ENCODE data around the gene SARM1.

SARM1 gene

DNA sequence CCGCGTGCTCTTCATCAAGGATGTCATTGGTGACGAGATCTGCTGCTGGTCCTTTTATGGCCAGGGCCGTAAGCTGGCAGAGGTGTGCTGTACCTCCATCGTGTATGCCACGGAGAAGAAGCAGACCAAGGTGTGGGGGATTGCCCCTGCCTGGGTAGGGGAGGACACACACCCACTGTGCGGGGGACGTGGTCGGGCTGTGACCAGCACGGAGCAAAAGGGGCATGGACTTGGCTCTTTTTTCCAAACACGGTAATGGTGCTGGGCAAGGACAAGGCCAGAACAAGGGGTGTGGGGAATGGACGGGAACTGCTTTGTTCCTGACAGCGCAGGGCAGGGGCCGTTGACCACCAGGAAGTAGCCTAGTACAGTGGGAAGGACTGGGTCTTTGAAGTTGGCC, 29.2 kb upstream of the SARM1 start:
- DNase-seq: no peak

DNA sequence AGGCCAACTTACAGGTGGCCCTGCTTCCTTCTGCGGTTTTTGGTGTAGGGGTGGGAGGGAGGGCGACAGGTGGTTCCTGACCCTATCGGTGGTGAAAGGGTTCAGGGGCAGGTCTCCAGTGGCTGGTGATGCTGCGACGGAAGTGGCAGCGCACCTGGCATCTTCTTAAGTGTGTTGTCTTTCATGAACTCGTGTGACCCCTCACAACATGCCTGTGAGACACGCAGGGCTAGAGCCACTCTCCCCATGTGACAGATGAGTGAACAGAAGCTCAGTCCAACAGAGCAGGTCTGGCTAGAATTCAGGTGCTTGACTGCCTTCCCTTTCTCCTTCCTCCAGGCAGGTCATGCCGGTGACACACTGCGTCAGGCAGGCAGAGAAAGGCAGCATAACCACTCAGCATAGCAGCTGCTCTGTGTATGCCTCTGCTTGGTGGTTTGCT, 28.0 kb upstream of the SARM1 start:
- DNase-seq: no peak

DNA sequence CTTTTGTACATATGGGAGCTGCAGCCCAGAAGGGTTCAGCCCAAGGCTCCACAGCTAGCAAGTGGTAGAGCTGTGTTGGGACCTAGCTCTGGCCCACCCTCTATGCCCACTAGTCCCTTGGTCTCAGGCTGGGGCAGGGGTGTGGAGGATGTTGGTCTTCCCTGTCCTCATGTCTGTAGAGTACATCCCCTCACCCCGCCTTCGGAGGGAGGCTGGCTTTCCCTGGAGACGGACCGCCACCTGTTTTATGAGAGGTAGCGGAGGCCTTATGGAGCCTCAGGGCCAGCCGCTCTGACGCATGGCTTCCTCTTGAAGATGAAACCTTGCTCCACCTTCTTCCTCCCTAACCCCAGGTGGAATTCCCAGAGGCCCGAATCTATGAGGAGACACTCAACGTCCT, 27.5 kb upstream of the SARM1 start:
- no peak for DNase-seq

DNA sequence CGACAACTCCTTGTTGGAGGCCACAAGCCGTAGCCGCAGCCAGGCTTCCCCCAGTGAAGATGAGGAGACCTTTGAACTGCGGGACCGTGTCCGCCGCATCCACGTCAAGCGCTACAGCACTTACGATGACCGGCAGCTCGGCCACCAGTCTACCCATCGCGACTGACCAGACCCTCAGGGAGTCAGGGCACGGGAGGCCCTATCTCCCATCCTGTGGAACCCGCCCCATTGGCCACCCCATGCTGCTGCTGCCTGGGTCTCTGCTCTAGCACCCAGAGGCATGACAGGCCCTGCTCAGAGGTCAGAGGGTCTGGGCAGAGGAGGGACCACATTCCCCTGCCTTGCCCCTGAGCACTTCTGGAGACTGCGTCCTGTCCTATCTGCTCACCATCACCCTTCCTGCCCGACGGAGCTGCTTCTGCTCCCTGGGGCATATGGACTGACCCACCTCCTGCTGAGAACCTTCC, 27.0 kb upstream of the SARM1 start:
- DNase-seq: no peak

DNA sequence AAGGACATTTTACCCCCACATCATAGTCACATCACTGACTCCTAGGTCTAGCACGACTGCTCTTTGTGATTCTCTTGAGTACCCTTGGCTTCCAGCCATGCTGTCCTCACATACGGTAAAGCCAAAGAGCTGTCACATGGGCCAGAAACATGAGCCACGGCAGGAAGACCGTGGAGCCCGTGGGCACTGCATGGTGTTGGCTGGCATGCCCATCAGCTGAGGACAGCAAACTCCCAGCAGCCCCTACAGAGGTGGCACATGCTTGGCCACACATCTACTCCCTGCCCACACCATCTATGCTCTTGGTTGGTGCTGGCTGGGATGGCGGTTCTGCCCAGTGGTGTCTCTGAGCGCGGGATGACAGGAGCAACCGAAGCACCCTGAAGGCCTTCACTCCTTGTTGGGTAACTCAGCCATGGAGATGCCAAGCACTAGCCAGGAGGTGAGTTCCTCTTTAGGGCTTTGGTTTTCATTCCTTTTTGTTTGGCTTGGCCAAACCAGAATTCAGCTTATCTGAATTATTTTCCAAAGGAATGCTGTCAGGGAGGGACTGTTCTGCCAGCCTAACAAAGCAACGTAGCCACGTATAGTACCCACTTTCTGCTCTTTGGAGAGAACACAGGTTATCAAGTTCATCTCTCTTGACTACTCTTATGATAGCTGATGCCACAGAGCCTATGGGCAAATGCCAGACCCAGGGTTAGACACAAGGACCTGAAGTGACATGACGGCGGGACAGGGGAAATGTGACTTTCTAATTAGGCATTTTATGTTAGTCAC, 25.9 kb upstream of the SARM1 start:
- DNase-seq: no peak

DNA sequence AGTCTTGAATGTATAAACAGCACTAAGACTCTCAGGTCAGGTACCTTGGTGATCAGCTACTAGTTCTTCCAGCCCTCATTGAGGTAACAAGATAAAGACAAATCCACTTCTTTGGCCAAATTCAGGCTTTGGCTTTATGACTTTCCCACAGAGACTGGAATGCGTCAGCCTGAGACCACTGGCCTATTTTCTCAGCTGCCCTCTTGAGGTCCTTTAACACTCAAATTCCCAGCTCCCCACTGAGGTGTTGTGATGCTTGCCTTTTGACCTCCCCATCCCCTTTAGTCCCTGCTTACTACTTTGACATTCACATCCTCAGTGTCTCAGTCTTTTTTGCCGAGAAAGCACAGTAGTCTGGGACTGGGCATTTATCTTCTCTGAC, 25.3 kb upstream of the SARM1 start:
- DNase-seq: no peak

DNA sequence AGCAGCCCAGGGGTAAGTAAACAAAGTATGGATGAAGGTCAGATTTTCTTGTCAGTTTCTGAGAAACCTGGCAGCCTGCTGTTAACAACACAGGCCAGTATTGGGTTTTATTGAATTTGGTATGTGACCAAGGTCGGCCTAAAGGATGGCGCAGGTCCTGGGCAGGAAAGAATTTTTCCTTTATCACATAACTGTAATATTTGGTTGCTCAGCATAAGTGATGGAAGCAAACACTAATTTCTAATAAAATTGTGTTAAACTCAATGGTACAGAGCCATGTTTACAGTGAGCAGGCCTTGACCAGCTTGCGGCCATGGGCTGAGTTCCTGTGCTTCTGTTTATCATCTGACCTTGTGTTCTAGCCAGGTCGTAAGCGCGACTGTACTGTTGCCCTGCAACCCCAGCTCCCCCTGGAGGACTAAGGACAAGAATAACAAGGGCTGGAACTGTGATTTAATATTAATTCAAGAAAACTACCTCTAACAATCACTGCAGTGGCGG, 24.7 kb upstream of the SARM1 start:
- DNase-seq: no peak

DNA sequence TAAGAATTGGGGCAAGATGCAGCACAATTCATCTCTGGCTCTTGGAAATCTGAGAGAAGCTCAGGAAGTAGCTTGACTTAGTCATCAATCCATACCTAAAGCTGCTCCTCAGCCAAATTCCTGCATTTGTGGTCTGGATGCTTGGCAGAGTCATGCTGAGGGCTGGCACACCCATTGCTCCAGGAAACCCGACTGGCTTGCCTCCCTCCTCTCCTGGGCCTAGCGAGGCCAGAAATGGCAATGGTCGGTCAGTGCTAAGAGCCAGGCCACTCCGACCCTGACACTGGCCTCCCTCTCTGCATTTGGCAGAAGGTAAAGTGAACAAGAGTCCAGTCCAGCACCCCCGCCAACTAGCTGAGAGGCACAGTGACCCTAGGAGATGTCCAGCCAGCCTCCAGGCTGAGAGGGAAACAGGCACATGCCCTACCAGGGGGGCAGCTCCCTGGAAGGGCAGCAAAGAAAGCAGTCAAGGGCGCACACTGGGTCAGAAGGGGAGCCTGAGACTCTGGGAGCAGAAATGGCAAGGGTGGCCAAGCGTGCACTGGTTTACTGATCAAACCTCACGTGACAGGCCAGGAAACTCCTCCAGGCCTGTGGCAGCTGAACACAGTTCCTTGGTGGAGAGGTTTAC, 24.1 kb upstream of the SARM1 start:
- no peak for DNase-seq

DNA sequence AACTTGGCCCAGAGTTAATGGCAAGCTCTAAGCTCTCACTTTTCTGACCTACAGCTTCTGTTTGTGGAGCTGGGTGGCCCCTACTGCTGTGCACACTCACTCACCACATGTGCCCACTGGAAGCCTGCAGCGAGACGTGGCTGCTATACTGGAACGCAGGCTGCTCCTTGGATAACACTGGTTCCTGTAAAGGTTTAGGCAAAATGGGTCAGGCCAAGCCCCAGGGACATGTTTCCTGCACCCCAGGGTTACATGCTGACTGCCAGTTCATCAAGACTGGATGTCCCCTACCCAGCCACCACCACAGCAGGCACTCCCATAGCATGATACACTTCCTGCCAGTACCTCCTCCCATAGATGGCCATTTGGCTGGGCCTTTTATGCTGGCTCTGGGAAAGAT, 22.5 kb upstream of the SARM1 start:
- DNase-seq: no peak

DNA sequence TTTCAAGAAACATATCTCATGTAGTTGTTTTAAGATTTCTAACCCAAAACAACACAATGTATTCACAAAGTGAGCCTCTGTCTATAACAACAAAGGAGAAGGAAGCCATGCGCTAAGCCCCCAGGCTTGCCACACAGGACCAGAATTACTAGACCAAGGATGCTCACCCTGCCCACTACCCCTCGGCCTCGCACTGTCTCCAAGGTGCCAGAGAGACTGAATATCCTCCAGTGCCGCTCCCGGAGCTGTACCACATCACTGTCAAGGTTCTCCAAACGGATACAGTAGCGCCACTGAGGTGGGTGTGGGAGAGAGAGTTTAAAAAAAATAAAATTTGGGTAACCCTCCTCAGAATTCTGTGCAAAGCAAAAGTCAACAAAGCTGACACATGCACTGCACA, 21.2 kb upstream of the SARM1 start:
- DNase-seq: no peak

DNA sequence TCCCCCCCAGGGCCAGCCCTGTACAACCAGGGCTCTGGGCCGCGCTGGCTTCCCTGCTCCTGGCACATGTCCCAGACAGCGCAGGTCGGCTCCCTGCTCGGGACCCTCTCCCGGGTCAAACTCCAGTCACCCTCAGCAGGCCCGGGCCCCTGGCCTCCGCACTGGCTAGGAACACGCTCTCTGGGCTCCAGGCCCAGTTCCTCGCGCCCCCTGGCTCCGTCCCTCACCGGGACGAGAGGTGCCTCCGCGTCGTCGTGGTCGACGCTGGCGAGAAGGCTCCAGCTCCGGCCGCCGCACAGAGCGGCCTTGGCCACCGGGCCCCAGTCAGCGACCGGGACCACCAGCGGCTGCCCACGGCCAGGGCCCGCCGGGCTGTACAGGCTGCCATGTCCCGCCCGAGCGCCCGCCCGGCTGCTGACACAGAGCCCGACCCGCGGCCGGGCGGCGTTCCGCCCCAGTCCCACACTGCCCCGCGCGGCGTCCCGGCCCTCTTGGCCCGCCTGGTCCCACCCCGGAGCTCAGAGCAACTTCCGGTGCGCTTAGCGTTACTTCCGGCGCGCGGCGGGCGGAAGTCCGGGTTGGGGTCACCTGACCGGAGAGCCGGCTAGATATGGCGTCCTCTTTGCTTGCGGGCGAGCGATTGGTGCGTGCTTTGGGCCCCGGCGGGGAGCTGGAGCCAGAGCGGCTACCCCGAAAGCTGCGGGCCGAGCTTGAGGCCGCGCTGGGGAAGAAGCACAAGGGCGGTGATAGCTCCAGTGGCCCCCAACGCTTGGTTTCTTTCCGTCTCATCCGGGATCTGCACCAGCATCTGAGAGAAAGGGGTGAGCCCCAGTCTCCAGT, 14.2 kb upstream of the SARM1 start, which contains the start of gene POLDIP2:
POLDIP2 (minus strand) TSS at position 467 of the 840 bp plus-strand sequence; CDS start at position 388, 79 bp downstream.
- peak; percentile 98 for DNase-seq

DNA sequence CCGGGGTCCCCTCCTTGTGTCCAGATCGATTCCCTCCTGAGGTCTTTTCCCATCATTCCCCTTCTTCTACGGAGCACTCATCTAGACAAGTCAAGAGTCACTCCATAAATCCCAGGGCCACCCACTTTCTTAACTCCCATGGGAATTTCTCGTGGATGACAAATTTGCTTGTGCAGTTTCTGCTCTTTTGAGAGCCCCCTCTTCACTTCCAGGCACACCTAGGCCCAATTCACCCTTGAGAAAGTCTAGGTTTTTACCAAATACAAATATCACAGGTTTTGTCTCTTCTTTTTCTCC, 13.6 kb upstream of the SARM1 start:
- no peak for DNase-seq

DNA sequence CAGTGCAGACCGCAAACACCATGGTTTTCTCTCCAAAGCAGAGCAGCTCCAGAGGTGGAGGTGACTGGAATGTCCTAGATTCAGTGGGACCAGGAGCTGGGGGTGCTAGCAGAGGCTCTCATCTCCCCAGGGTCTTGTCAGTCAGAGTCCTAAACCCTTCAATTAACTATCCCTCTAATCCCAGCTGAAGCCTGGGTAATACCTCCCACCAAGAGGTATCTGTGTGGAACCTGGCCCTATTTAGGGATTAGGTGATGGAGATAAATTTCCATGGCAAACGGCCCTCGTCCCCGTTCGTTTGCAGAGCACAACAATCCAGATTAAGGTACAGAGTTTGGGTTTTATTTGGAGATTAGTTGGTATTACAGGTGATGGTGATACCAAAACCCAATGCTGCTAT, 8.3 kb upstream of the SARM1 start:
- DNase-seq: no peak

DNA sequence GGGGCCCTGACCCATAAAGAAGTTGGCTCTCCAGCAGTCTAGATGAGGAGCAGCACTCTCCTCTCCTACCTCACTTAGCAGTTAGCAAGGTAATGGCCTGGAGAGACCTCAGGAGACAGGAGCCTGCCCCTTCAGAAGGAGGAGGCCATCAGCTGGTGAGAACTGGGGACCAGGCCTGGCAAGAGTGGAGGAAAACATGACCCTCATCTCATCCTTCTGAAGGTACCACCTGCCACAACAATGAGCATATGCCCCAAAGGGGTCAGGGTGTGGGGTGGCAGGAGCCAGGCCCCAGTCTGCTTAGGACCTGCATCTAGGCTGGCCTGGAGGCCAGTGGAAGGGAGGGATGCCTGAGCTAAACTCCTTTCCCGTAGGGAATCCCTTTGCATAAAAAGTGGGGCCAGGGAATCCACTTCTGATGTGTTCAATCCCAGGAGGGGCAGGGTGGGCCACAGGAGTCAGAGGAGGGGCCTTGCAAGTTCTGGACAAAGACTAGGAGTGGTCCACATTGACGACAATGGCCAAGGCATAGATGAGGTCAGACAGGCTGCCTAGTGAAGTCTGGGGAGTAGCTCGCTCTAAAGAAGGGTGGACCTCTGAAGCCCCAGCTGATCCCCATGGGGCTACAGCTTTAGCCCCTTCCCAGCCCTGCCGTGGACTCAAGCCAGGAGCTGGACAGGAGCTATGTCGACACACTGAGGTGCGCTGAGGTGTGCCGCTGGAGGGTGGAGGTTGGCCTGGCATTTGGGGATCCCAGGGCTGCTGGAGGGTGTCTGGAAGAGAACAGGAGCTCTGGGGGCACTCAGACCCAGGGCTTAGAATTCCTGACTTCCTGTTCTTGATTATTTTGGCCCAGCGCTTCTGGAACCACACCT, 7.5 kb upstream of the SARM1 start:
- no peak for DNase-seq

DNA sequence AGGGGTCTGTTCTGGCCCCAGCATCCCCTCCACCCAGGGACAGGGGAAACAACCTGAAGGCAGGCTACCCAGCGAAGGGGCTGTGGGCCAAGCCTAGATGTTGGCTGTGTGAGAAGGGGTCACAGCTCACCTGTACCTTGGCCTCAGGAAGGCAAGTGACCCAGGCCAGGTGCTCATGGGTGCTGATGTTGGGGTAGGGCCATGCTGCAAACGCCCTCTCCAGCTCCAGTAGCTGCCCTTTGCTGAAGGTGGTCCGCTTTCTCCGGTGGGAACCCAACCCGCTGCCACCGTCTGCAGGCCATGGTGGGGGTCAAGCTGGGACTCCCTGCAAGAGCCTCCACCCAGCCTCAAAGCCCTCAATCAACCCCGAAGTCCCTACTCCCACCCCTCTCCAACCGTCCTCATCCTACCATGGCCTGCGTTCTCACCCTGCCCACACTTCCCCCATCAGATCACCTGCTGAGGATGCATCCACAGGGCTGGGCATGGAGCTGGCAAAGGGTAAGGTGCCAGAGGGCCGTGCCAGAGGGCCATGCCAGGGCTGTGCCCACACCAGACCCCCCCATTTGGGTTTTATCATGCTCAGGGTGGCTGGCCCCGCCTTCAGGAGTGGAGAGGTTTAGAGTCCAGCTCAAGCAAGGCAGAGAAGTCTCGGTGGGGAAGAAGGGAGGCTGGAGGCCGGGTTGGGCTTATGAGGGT, 6.7 kb upstream of the SARM1 start, which contains the start of gene SEBOX:
SEBOX (minus strand) TSS at position 535 of the 699 bp plus-strand sequence; CDS start at position 487, 48 bp downstream.
- no peak for DNase-seq

DNA sequence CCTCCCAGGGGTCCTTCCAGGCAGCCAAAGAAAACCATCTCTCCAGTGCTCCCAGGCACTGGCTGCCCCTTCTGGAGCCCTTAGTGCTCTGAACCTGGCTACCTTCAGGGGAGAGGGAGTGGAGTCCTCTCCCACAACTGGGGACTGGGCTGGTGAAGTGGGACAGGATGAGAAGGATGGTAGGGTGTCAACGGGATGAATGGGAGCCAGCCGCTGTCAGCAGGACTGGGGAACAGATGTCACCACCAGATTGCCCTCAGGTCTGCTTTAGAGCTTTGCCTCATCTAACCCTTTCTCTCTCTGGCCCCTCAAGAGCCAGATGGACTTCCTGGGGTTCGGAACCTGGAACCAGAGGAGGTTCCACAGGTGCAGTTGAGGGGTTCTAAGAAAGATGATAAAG, 6.0 kb upstream of the SARM1 start:
- DNase-seq: no peak

DNA sequence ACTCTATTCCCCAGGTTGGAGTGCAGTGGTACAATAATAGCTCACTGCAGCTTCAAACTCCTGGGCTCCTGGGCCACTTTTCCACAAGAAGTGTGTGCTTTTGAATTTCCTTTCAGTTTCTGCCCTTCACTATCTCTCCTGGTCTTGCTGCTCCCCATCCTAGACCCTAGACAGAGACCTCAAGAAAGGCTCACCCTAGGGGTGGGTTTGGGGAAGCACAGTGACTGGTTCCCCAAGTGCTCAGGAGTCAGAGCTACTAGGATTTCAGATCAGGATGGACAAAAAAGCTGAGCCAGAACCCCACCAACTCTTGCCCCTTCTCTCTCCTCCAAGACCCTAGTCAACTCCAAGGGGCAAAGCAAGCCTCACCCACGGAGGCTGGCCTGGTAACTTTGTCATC, 4.9 kb upstream of the SARM1 start:
- no peak for DNase-seq

DNA sequence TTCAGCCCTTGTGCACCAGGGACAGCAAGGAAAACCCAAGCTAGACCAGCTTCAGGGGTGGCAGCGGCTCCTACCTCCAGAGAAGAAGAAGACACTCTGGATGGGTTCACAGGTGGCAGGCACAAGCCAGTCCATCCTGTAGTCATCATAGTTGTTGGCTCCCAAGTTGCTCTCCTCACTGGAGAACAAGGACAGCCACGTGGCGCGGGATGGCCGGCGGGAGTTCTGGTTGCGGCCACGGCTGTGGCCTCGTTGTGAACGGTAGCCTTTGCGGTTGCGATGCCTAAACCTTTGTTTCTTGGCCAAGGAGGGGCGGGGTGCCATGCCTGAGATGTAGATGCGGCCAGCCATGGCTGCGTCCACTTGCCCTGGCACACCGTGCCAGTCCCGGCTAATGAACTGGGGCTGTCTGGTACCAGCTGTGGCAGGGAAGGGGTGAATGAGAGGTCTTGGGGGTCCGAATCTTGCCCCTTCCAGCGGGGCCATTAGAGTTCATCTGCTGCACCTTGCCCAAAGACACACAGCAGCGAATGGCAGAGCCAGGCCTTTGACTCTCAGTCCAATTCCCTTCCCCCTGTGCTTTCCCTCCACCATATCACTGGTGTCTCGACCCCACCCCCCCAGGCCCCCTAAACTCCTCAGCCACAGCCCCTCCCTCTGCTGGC, 3.7 kb upstream of the SARM1 start:
- no peak for DNase-seq

DNA sequence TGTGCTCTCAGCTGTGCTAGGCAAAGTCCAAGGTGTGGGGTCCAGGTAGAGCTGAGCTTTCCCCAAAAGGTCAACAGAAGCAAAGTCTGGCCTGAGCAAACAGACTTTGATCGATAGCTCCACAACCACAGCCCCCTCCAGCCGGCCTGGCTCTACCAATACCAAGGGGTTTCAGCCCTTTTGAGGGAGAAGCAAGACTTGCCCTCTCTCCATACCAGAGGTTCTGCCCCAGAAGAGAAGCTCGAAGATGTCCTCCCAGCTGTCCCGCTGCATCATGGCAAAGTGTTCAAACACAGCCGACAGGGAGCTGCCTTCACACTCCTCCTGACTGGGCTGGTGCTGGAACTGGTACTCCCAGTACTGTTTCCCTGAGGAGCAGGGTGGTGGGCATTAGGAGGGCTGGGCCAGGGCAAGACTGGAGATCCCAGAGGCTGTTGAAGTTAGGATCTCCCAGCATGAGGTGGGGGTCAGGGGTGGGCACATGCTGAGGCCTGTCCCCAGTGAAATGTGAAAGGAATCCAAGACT, 3.1 kb upstream of the SARM1 start:
- no peak for DNase-seq

DNA sequence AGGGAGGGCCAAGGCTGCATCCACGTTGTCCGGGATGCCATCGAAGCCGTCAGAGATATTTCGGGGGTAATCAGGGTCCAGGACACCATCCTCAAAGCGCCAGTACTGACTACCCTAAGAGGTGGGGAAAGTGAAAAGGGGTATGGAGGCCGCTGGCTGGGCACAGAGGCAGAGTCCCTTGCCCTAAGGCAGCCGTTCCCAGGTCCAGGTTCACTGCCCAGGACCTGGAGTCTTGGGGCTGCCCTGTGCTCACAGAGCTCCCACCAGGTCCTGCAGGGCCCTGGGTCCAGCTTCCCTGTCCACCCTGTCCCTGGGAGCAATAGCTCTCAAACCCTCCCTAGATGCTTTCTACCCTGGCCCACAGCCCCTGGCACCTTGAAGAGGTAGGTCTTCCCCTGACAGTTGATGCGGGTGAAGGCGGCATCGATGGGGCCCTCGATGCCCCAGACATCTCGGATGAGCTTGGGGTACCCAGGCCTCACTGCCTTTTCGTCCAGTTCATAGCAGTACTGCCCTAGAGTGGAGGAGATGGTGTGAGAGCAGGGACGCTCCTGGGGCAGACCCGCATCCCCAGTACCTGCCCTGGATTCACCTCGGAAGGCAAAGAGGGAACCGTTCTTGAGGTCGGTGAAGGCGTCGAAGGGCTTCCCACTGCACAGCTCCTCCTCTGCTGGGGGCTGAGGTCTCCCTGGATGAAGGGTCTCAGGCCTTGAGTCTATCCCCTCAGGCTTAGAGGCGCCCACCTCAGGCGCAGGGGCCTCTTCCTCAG, 2.4 kb upstream of the SARM1 start:
- DNase-seq: no peak
